ENCODE data around the gene MGST3. TPM values are rescaled to one million over a fixed set of nuclear protein-coding genes. Genes with fewer than 3 reads are reported as not detected.
A peak's percentile ranks its signal among the peaks of the same experiment; 100 is the strongest.
"Not testable (repeated sequence)": the region's sequence is repeated elsewhere in the genome, so short reads cannot be mapped to it uniquely, and the experiment has no call there.

The MGST3 gene
- total RNA-seq, 2 experiments from 2014 or later = 49.1 to 52.1 TPM

DNA sequence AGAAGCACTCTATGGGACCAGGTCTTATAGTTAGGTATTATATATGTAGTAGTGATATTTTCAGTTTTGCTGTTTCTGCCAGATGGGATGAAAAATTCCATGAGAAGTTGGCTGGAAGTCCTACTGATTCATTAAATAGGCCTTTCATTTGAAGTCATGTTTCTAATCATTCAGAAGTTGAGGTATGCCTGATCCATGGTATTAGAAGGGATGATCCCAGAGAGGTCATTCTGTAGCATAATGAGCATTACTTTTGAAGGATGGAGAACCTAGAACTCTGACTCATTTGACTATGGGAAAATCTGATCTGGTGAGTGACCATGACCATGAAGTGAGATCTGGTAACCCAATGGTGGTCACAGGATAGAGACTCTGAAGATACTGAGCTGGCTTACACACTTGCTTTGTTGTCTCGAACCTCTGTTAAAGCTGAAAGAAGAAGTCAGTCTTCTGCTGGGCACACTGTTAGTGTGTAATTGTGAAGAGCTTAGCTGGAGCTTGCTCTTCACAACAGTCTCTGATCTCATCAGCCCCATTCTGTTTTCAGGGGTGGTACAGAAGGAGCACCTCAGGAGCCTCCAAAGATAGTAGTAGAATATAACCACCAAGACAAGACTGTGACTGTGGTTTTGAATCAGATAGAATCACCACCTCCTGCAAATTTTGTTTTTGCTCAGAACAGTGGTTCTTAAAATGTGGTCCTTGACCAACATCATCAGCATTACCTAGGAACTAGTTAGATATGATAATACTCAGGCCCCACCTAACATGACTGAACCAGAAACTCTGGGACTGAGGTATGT is 9.0 kb downstream of the MGST3 start:
- Mint-ChIP-seq H3K36me3 (ENCODE audit: low read depth) (peaks cover 9% of the 10 kb centered on the region), H3K4me3 (no peak overlapping the region), H3K27ac (peak overlapping the region; percentile 16), H3K27me3 (no peaks in the 10 kb centered on the region), H3K4me1 (peaks cover 28% of the 10 kb centered on the region), H3K9me3 (ENCODE audit: low read depth) (no peaks in the 10 kb centered on the region)
- ChIA-PET POLR2A (no interaction called here), CTCF (interaction anchor here (1.0 kb wide), 1 partner anchor 10 kb away, joined by 3 read pairs; no protein-coding TSS in a partner anchor)
- ATAC-seq = peak; percentile 78
- DNase-seq = no peak
- intact Hi-C loops (cut with DNase I, micrococcal nuclease) = loop anchor here in 1 of 2 experiments (10.0 kb wide), 1 partner anchor 1875 kb away; the partner anchor contains the start of gene CD247

DNA sequence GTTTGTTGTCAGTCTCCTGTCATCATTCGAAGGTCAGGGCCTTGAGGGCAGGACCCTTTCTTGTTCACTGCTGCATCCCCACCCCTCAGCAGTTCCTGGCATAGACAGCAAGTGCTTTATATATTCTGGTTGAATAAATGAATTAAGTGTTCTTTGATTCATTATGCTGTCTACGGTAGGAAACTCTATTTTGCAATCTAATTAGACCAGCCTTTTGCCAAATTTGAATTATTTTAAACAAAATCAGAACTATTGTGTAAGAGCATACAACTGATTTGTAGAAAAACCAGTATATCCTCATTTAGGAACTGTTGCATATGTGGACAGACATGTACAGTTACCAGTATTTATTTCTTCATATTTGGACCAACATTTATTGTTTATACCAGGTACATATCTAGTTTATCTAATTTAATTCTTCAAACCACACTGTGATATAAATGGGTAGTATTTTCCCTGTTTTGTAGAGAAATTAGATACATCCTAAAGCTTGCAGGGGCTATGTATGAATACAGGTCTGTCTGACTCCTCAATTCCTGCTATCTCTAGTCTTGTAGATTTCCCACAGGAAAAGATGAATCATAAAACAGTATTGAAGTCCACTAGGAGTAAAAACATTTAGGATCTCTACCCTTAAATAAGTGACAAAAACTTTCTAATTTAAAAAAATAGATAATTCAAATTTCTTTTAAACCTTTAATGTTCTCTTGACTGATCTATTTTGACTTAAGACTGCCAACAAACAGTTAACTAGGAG is 10.4 kb downstream of the MGST3 start:
- intact Hi-C loops (cut with DNase I, micrococcal nuclease) = no loop called here
- Mint-ChIP-seq H3K9me3 (ENCODE audit: low read depth) (no peaks in the 10 kb centered on the region), H3K27ac (no peak overlapping the region), H3K4me1 (peaks cover 40% of the 10 kb centered on the region), H3K4me3 (no peak overlapping the region), H3K36me3 (ENCODE audit: low read depth) (peaks cover 5% of the 10 kb centered on the region), H3K27me3 (no peaks in the 10 kb centered on the region)
- CTCF ChIA-PET = no interaction called here
- ATAC-seq (no peak), DNase-seq (no peak)
- POLR2A ChIA-PET = no interaction called here

DNA sequence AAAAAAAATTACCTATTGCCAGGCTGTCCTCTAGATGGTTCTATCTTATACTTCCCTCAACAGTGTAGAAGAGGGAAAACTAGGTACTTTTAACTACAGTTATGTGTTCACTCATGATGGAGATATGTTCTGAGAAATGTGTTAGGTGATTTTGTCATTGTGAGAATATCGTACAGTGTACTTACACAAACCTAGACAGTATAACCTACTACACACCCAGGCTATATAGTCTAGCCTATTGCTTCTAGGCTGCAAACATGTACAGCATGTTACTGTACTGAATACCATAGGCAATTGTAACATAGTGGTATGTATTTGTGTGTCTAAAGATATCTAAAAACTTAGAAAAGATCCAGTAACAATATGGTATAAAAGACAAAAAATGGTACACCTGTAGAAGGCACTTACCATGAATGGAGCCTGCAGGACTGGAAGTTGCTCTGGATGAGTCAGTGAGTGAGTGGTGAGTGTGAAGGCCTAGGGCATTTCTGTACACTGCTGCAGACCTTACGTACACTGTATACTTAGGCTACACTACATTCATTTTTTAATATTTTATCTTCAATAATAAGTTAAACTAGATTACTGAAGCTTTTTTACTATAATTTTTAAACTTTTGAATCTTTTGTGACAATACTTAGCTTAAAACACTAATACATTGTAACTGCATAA is 13.2 kb downstream of the MGST3 start:
- peak; percentile 37 for ATAC-seq
- CTCF ChIA-PET = interaction anchor here (0.5 to 1.2 kb wide), 2 partner anchors 24 to 270 kb away, joined by 3 read pairs; no protein-coding TSS in a partner anchor
- peaks cover 37% of the 10 kb centered on the region for H3K4me1 Mint-ChIP-seq

GRCh38 chr1:165645654-165646366 is 14.8 kb downstream of the MGST3 start:
- H3K9me3 Mint-ChIP-seq (ENCODE audit: low read depth) = no peaks in the 10 kb centered on the region
- DNase-seq (peak; percentile 36), ATAC-seq (peak; percentile 64)
- ChIA-PET POLR2A (interaction anchor here (0.6 to 0.9 kb wide), 3 partner anchors 15 to 24 kb away, joined by 3 to 5 read pairs (median 3); partner anchors contain the start of gene MGST3), CTCF (interaction anchor here (0.7 to 1.1 kb wide), 2 partner anchors 44 to 48 kb away, joined by 3 read pairs; no protein-coding TSS in a partner anchor)
- H3K27ac Mint-ChIP-seq = no peak overlapping the region
- H3K4me3 Mint-ChIP-seq = no peak overlapping the region
- H3K4me1 Mint-ChIP-seq = peaks cover 26% of the 10 kb centered on the region
- no peaks in the 10 kb centered on the region for H3K36me3 Mint-ChIP-seq (ENCODE audit: low read depth)
- intact Hi-C loops (cut with DNase I, micrococcal nuclease) = loop anchor here in 1 of 2 experiments (2.0 kb wide), 1 partner anchor 13 kb away; no protein-coding TSS in a partner anchor
- no peaks in the 10 kb centered on the region for H3K27me3 Mint-ChIP-seq

More for the DNA sequence above, 13.2 kb downstream of the MGST3 start:
- Mint-ChIP-seq H3K4me3 (no peak overlapping the region), H3K27me3 (no peaks in the 10 kb centered on the region), H3K27ac (no peak overlapping the region), H3K9me3 (ENCODE audit: low read depth) (no peaks in the 10 kb centered on the region), H3K36me3 (ENCODE audit: low read depth) (no peaks in the 10 kb centered on the region)
- DNase-seq = no peak
- intact Hi-C loops (cut with DNase I, micrococcal nuclease) = no loop called here
- POLR2A ChIA-PET = no interaction called here

- DNase-seq = no peak
- ChIA-PET CTCF (interaction anchor here (0.7 to 0.8 kb wide), 2 partner anchors 31 to 244 kb away, joined by 4 read pairs; no protein-coding TSS in a partner anchor), POLR2A (interaction anchor here (0.5 to 0.6 kb wide), 2 partner anchors 47 to 125 kb away, joined by 3 to 5 read pairs; no protein-coding TSS in a partner anchor)
- intact Hi-C loops (cut with DNase I, micrococcal nuclease) = loop anchor here in 1 of 2 experiments (2.0 kb wide), 1 partner anchor 15 kb away; no protein-coding TSS in a partner anchor
- no peak overlapping the region for H3K4me3 Mint-ChIP-seq
- H3K27ac Mint-ChIP-seq = no peak overlapping the region
- ATAC-seq = no peak
- no peaks in the 10 kb centered on the region for H3K36me3 Mint-ChIP-seq (ENCODE audit: low read depth)
- no peaks in the 10 kb centered on the region for H3K9me3 Mint-ChIP-seq (ENCODE audit: low read depth)
- H3K27me3 Mint-ChIP-seq = no peaks in the 10 kb centered on the region
- peaks cover 20% of the 10 kb centered on the region for H3K4me1 Mint-ChIP-seq
These were observed 16.5 kb downstream of the MGST3 start for GRCh38 chr1:165647517-165647916.

DNA sequence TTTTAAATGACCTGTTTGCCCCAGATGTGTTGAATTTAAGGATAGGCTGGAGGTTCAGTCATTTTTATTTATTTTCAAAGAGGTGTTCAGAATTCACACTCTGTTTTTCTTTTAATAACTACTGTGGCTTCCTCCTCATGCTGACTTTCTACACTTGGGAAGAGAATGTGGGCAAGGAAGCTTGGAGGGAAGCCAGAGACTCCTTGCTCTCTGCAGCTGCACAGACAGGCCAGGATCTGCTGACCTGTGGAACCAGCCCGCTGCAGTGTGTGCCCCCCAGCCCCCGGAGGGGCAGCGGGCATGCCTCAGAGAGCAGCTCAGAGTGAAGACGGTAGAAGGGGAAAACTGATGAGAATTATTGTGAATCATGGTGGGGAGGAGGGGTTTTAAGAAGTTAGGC is 16.9 kb downstream of the MGST3 start:
- no peak overlapping the region for H3K4me3 Mint-ChIP-seq
- H3K36me3 Mint-ChIP-seq (ENCODE audit: low read depth) = no peaks in the 10 kb centered on the region
- H3K27ac Mint-ChIP-seq = no peak overlapping the region
- no peaks in the 10 kb centered on the region for H3K9me3 Mint-ChIP-seq (ENCODE audit: low read depth)
- H3K4me1 Mint-ChIP-seq = peaks cover 20% of the 10 kb centered on the region
- CTCF ChIA-PET = interaction anchor here (0.7 kb wide), 1 partner anchor 31 kb away, joined by 4 read pairs; no protein-coding TSS in a partner anchor
- POLR2A ChIA-PET = interaction anchor here (0.5 to 0.6 kb wide), 2 partner anchors 48 to 125 kb away, joined by 3 to 5 read pairs; no protein-coding TSS in a partner anchor
- H3K27me3 Mint-ChIP-seq = no peaks in the 10 kb centered on the region
- intact Hi-C loops (cut with DNase I, micrococcal nuclease) = loop anchor here in 1 of 2 experiments (2.0 kb wide), 1 partner anchor 15 kb away; no protein-coding TSS in a partner anchor
- ATAC-seq (no peak), DNase-seq (no peak)

GRCh38 chr1:165648919-165649572 is 18.0 kb downstream of the MGST3 start:
- H3K36me3 Mint-ChIP-seq (ENCODE audit: low read depth) = peaks cover 3% of the 10 kb centered on the region
- CTCF ChIA-PET = interaction anchor here (0.6 to 1.4 kb wide), 2 partner anchors 9 to 93 kb away, joined by 3 read pairs; no protein-coding TSS in a partner anchor
- H3K27me3 Mint-ChIP-seq = no peaks in the 10 kb centered on the region
- POLR2A ChIA-PET = no interaction called here
- peaks cover 18% of the 10 kb centered on the region for H3K4me1 Mint-ChIP-seq
- H3K27ac Mint-ChIP-seq = no peak overlapping the region
- intact Hi-C loops (cut with DNase I, micrococcal nuclease) = no loop called here
- H3K4me3 Mint-ChIP-seq = no peak overlapping the region
- DNase-seq = no peak
- H3K9me3 Mint-ChIP-seq (ENCODE audit: low read depth) = no peaks in the 10 kb centered on the region
- ATAC-seq = no peak

DNA sequence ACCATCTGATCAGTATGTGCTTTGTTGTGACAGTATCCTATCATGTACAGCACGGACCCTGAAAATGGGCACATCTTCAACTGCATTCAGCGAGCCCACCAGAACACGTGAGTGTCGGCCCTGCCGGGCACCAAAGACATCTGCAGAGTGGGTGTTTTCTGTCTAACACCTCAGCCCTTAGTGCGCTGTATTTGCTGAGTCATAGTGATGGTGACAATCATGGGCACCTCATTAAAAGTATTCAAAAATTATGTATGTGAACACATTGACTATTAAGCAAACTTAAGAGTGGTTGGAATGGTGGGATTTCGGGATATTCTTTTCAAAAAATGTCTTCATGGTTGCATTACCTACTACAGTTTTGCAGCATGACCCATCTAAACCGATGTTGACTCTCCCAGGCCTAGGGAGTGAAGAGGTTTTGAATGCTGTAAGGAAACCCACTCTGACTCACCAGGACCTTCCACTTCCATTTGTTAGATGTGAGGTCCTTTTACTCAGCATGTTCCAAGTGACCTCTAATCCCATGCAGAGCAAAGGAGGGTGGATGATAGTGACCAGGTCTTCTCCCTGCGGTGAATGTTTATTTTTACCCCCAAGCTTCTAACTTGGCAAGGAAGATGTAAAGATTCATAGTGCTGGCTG is 20.1 kb downstream of the MGST3 start:
- no peak overlapping the region for H3K27ac Mint-ChIP-seq
- intact Hi-C loops (cut with DNase I, micrococcal nuclease) = no loop called here
- no peak for ATAC-seq
- no peak for DNase-seq
- CTCF ChIA-PET = no interaction called here
- no peaks in the 10 kb centered on the region for H3K27me3 Mint-ChIP-seq
- POLR2A ChIA-PET = no interaction called here
- H3K9me3 Mint-ChIP-seq (ENCODE audit: low read depth) = no peaks in the 10 kb centered on the region
- peaks cover 8% of the 10 kb centered on the region for H3K36me3 Mint-ChIP-seq (ENCODE audit: low read depth)
- H3K4me1 Mint-ChIP-seq = peaks cover 7% of the 10 kb centered on the region
- H3K4me3 Mint-ChIP-seq = no peak overlapping the region

DNA sequence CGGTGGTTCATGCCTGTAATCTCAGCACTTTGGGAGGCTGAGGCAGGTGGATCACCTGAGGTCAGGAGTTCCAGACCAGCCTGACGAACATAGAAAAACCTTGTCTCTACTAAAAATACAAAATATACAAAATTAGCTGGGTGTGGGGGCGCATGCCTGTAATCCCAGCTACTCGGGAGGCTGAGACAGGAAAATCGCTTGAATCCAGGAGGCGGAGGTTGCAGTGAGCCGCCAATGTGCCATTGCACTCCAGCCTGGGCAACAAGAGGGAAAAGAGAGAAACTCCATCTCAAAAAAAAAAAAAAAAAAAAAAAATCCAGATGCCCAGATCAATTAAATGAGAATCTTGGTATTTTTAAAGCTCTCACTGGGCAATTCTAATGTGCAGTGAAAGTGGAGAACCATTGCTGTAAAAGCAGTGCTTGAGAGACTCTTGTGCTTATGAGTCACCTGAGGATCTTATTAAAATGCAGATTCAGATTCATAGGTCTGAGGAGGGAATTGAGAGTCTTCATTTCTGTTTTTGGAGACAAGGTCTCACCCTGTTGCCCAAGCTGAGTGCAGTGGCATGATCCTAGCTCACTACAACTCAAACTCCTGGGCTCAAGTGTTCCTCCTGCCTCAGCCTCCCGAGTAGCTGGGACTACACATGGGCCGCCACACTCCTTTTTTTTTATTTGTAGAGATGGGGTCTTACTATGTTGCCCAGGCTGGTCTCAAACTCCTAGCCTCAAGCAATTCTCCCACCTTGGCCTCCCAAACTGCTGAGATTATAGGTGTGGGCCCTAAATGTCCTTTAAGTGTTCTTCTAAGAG is 27.9 kb downstream of the MGST3 start:
- H3K27me3 Mint-ChIP-seq, POLR2A ChIA-PET: not testable (repeated sequence)

More for the DNA sequence above, 27.9 kb downstream of the MGST3 start:
- H3K4me1 Mint-ChIP-seq; H3K9me3 Mint-ChIP-seq (ENCODE audit: low read depth); intact Hi-C loops (cut with DNase I, micrococcal nuclease); DNase-seq; H3K4me3 Mint-ChIP-seq; ATAC-seq; H3K27ac Mint-ChIP-seq: not testable (repeated sequence)
- CTCF ChIA-PET = interaction anchor here (2.2 kb wide), 1 partner anchor 57 kb away, joined by 5 read pairs; no protein-coding TSS in a partner anchor
- peaks cover 24% of the 10 kb centered on the region for H3K36me3 Mint-ChIP-seq (ENCODE audit: low read depth)

Measured in activated CD4-positive, alpha-beta T cell treated with anti-CD3 and anti-CD28 coated beads for 36 hours (primary cell).